GM23338 (cell line): Measurements from ENCODE around the gene HNRNPM. TPM values are rescaled to one million over a fixed set of nuclear protein-coding genes. Genes with fewer than 3 reads are reported as not detected.

Source experiments
- ATAC-seq: fragments of 200-7000 bp; cut with Tn5 transposase; 3 replicates; pipeline ENCODE4 v1.9.1; 2020
- DNase-seq: peaks from one replicate; pipeline ENCODE4 v3.0.0-alpha.2; 2015; ENCODE audit warnings: low spot score
- H2AFZ ChIP-seq: fragments of 200-600 bp; sonication (generic); 2 replicates; pipeline ENCODE4 v1.8.0; 2016; ENCODE audit warnings: antibody characterized with exemption, mild to moderate bottlenecking, moderate library complexity
- H3F3A ChIP-seq: fragments of 200-600 bp; sonication (generic); replicated peaks from 2 replicates; pipeline ENCODE4 v1.8.0; 2017; ENCODE audit warnings: antibody characterized with exemption, mixed run types, low read depth
- H3K27ac ChIP-seq: fragments of 200-600 bp; sonication (generic); 2 replicates; pipeline ENCODE4 v1.6.1; 2016; ENCODE audit warnings: low read depth
- H3K27me3 ChIP-seq: fragments of 200-600 bp; sonication (generic); 2 replicates; pipeline ENCODE4 v1.8.0; 2016; ENCODE audit warnings: mild to moderate bottlenecking, mixed run types, moderate library complexity; ENCODE audit not compliant: insufficient read depth
- H3K36me3 ChIP-seq: fragments of 200-600 bp; sonication (generic); 2 replicates; pipeline ENCODE4 v1.8.0; 2016; ENCODE audit warnings: mild to moderate bottlenecking; ENCODE audit not compliant: insufficient read depth
- H3K4me1 ChIP-seq: fragments of 200-600 bp; sonication (generic); 2 replicates; pipeline ENCODE4 v1.8.0; 2016; ENCODE audit warnings: mild to moderate bottlenecking, moderate library complexity; ENCODE audit not compliant: insufficient read depth
- H3K4me2 ChIP-seq: fragments of 200-600 bp; sonication (generic); 2 replicates; pipeline ENCODE4 v1.7.1; 2017; ENCODE audit warnings: mixed run types
- H3K4me3 ChIP-seq: fragments of 200-600 bp; sonication (generic); 2 replicates; pipeline ENCODE4 v1.6.1; 2016; ENCODE audit warnings: mixed run types
- H3K79me2 ChIP-seq: fragments of 200-600 bp; sonication (generic); replicated peaks from 2 replicates; pipeline ENCODE4 v1.8.0; 2017; ENCODE audit warnings: mild to moderate bottlenecking; ENCODE audit not compliant: insufficient read depth
- H3K9me2 ChIP-seq: fragments of 200-600 bp; sonication (generic); 2 replicates; pipeline ENCODE4 v1.8.0; 2017; ENCODE audit not compliant: insufficient read depth
- H4K20me1 ChIP-seq: fragments of 200-600 bp; sonication (generic); replicated peaks from 2 replicates; pipeline ENCODE4 v1.8.0; 2017; ENCODE audit warnings: mild to moderate bottlenecking; ENCODE audit not compliant: insufficient read depth
- H3K27ac Mint-ChIP-seq: 2 replicates; pipeline ENCODE4 v1.8.0; 2020; ENCODE audit warnings: inconsistent platforms, mild to moderate bottlenecking, moderate library complexity, mixed read lengths
- H3K27me3 Mint-ChIP-seq: 3 replicates; pipeline ENCODE4 v1.8.0; 2022; ENCODE audit warnings: low read depth, mild to moderate bottlenecking, moderate library complexity, mixed read lengths, inconsistent platforms; ENCODE audit not compliant: insufficient read depth, poor library complexity
- H3K36me3 Mint-ChIP-seq: 3 replicates; pipeline ENCODE4 v1.8.0; 2021; ENCODE audit warnings: low read depth, mild to moderate bottlenecking, inconsistent platforms, moderate library complexity, mixed read lengths
- H3K4me1 Mint-ChIP-seq: 3 replicates; pipeline ENCODE4 v1.8.0; 2020; ENCODE audit warnings: mild to moderate bottlenecking, inconsistent platforms, mixed read lengths
- H3K4me3 Mint-ChIP-seq: 3 replicates; pipeline ENCODE4 v1.8.0; 2021; ENCODE audit warnings: moderate library complexity, mild to moderate bottlenecking, inconsistent platforms, mixed read lengths
- H3K9me3 Mint-ChIP-seq: 3 replicates; pipeline ENCODE4 v1.8.0; 2020; ENCODE audit warnings: moderate library complexity, mild to moderate bottlenecking, inconsistent platforms, mixed read lengths
- CREB1 ChIP-seq: fragments of 250-450 bp; sonication (Bioruptor Pico); IDR thresholded peaks from 2 replicates; pipeline ENCODE4 v1.5.0; 2020; ENCODE audit warnings: low read depth, mild to moderate bottlenecking, moderate library complexity
- EZH2 ChIP-seq: fragments of 200-600 bp; sonication (generic); IDR thresholded peaks from one replicate; pipeline ENCODE4 v1.8.0; 2017; ENCODE audit warnings: antibody characterized with exemption, mild to moderate bottlenecking, low read depth; ENCODE audit not compliant: unreplicated experiment
- EZH2phosphoT487 ChIP-seq: fragments of 200-600 bp; sonication (generic); IDR thresholded peaks from one replicate; pipeline ENCODE4 v1.8.1; 2018; ENCODE audit warnings: antibody characterized with exemption; ENCODE audit not compliant: unreplicated experiment
- JUNB ChIP-seq: IDR thresholded peaks from one replicate; pipeline ENCODE4 v1.6.1; 2016; ENCODE audit warnings: antibody characterized with exemption; ENCODE audit not compliant: unreplicated experiment
- NANOG ChIP-seq: IDR thresholded peaks from 2 replicates; pipeline ENCODE4 v1.6.1; 2016; ENCODE audit warnings: antibody characterized with exemption, borderline replicate concordance
- POLR2AphosphoS5 ChIP-seq: IDR thresholded peaks from 2 replicates; pipeline ENCODE4 v1.6.1; 2016; ENCODE audit warnings: antibody characterized with exemption, low read depth
- STAT1 ChIP-seq: IDR thresholded peaks from one replicate; pipeline ENCODE4 v1.6.1; 2016; ENCODE audit warnings: antibody characterized with exemption; ENCODE audit not compliant: unreplicated experiment
- ZNF331 ChIP-seq: fragments of 250-450 bp; sonication (Bioruptor Pico); IDR thresholded peaks from 2 replicates; pipeline ENCODE4 v1.5.0; 2020; ENCODE audit warnings: low read depth, mild to moderate bottlenecking, moderate library complexity
- polyA plus RNA-seq: library from polyadenylated mRNA; unstranded; fragments of >200 nt; fragmentation: Nextera tagmentation; extraction: Ambion mirVana; gene quantifications from 2 replicates; pipeline ENCODE4 v1.2.1, GENCODE V29; 2016
- total RNA-seq: library from RNA; depleted of rRNA; stranded (reverse); fragments of >200 nt; shearing (Covaris generic); gene quantifications from 2 replicates; pipeline ENCODE4 v1.2.3, GENCODE V29; 2014
- TF ChIP-seq, protein P1 (sequence below): IDR thresholded peaks from 2 replicates; pipeline ENCODE4 v1.6.1; 2016; ENCODE audit warnings: antibody characterized with exemption
- TF ChIP-seq, protein P2 (sequence below): IDR thresholded peaks from one replicate; pipeline ENCODE4 v1.6.1; 2018; ENCODE audit warnings: antibody characterized with exemption; ENCODE audit not compliant: unreplicated experiment
- TF ChIP-seq, protein P3 (sequence below): fragments of 250-450 bp; sonication (Bioruptor Pico); IDR thresholded peaks from 2 replicates; pipeline ENCODE4 v1.5.0; 2020; ENCODE audit warnings: mild to moderate bottlenecking, moderate library complexity
- TF ChIP-seq, protein P4 (sequence below), 2 experiments: fragments of 200-600 bp in 1 of 2; sonication (generic) in 1 of 2; conservative IDR thresholded peaks; 2 replicates each; pipeline versions ENCODE4 v1.5.1 to v1.6.1; 2016 to 2017; ENCODE audit warnings: antibody characterized with exemption in 2 of 2, low read depth in 2 of 2, mild to moderate bottlenecking in 2 of 2, moderate library complexity in 1 of 2

The HNRNPM gene
- total and polyA plus RNA-seq, 2 experiments from 2014 or later: 291 to 389 TPM

DNA sequence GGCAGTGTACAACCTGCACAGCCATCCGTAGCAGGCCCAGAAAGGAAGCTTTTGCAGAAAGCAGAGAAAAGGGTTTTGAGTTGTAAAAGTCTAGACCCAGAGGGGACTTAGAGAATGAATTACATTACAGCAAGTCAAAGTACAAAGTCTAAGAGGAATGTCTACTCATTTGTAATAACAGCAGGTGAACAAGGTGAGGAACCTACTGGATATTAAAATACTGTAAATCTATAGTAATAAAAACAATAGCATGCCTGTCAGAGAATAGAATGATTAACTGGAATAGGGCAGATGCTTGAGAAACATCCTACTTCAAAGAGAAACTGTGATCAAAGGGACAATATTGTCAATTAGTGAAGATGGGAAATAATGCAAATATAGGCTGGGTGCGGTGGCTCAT lies 87.5 kb downstream of the HNRNPM start:
- no peak for DNase-seq

More for the DNA sequence above, 87.5 kb downstream of the HNRNPM start:
- Histone ChIP-seq H3K27ac (no peak overlapping the region), H2AFZ (no peak overlapping the region), H3K79me2 (no peaks in the 10 kb centered on the region), H3K4me2 (no peak overlapping the region), H3K36me3 (no peaks in the 10 kb centered on the region), H3K4me1 (peaks cover 9% of the 10 kb centered on the region), H3K4me3 (no peak overlapping the region), H3K9me2 (no peaks in the 10 kb centered on the region), H3K27me3 (no peaks in the 10 kb centered on the region), H4K20me1 (peaks cover 3% of the 10 kb centered on the region; the same call in 1 of the 2 replicates), H3F3A (0 out of 2 replicates have a peak, but pooled peaks cover 3% of the 10 kb centered on the region)
- ATAC-seq: no peak
- H3K9me3 Mint-ChIP-seq: no peaks in the 10 kb centered on the region; the same call in 2 of the 3 replicates
- H3K27me3 Mint-ChIP-seq: peaks cover 13% of the 10 kb centered on the region
- H3K27ac Mint-ChIP-seq: no peak overlapping the region
- peaks cover 12% of the 10 kb centered on the region; the same call in 2 of the 3 replicates for H3K4me1 Mint-ChIP-seq
- TF ChIP-seq EZH2 (no peak), POLR2AphosphoS5 (no peak), JUNB (no peak), CREB1 (no peak), ZNF331 (CRISPR knock-in tag) (no peak), EZH2phosphoT487 (no peak), NANOG (no peak), STAT1 (no peak)
- TF ChIP-seq, protein P1, sequence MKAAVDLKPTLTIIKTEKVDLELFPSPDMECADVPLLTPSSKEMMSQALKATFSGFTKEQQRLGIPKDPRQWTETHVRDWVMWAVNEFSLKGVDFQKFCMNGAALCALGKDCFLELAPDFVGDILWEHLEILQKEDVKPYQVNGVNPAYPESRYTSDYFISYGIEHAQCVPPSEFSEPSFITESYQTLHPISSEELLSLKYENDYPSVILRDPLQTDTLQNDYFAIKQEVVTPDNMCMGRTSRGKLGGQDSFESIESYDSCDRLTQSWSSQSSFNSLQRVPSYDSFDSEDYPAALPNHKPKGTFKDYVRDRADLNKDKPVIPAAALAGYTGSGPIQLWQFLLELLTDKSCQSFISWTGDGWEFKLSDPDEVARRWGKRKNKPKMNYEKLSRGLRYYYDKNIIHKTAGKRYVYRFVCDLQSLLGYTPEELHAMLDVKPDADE: no peak
- TF ChIP-seq, protein P2, sequence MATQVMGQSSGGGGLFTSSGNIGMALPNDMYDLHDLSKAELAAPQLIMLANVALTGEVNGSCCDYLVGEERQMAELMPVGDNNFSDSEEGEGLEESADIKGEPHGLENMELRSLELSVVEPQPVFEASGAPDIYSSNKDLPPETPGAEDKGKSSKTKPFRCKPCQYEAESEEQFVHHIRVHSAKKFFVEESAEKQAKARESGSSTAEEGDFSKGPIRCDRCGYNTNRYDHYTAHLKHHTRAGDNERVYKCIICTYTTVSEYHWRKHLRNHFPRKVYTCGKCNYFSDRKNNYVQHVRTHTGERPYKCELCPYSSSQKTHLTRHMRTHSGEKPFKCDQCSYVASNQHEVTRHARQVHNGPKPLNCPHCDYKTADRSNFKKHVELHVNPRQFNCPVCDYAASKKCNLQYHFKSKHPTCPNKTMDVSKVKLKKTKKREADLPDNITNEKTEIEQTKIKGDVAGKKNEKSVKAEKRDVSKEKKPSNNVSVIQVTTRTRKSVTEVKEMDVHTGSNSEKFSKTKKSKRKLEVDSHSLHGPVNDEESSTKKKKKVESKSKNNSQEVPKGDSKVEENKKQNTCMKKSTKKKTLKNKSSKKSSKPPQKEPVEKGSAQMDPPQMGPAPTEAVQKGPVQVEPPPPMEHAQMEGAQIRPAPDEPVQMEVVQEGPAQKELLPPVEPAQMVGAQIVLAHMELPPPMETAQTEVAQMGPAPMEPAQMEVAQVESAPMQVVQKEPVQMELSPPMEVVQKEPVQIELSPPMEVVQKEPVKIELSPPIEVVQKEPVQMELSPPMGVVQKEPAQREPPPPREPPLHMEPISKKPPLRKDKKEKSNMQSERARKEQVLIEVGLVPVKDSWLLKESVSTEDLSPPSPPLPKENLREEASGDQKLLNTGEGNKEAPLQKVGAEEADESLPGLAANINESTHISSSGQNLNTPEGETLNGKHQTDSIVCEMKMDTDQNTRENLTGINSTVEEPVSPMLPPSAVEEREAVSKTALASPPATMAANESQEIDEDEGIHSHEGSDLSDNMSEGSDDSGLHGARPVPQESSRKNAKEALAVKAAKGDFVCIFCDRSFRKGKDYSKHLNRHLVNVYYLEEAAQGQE: no peak
- TF ChIP-seq, protein P3, sequence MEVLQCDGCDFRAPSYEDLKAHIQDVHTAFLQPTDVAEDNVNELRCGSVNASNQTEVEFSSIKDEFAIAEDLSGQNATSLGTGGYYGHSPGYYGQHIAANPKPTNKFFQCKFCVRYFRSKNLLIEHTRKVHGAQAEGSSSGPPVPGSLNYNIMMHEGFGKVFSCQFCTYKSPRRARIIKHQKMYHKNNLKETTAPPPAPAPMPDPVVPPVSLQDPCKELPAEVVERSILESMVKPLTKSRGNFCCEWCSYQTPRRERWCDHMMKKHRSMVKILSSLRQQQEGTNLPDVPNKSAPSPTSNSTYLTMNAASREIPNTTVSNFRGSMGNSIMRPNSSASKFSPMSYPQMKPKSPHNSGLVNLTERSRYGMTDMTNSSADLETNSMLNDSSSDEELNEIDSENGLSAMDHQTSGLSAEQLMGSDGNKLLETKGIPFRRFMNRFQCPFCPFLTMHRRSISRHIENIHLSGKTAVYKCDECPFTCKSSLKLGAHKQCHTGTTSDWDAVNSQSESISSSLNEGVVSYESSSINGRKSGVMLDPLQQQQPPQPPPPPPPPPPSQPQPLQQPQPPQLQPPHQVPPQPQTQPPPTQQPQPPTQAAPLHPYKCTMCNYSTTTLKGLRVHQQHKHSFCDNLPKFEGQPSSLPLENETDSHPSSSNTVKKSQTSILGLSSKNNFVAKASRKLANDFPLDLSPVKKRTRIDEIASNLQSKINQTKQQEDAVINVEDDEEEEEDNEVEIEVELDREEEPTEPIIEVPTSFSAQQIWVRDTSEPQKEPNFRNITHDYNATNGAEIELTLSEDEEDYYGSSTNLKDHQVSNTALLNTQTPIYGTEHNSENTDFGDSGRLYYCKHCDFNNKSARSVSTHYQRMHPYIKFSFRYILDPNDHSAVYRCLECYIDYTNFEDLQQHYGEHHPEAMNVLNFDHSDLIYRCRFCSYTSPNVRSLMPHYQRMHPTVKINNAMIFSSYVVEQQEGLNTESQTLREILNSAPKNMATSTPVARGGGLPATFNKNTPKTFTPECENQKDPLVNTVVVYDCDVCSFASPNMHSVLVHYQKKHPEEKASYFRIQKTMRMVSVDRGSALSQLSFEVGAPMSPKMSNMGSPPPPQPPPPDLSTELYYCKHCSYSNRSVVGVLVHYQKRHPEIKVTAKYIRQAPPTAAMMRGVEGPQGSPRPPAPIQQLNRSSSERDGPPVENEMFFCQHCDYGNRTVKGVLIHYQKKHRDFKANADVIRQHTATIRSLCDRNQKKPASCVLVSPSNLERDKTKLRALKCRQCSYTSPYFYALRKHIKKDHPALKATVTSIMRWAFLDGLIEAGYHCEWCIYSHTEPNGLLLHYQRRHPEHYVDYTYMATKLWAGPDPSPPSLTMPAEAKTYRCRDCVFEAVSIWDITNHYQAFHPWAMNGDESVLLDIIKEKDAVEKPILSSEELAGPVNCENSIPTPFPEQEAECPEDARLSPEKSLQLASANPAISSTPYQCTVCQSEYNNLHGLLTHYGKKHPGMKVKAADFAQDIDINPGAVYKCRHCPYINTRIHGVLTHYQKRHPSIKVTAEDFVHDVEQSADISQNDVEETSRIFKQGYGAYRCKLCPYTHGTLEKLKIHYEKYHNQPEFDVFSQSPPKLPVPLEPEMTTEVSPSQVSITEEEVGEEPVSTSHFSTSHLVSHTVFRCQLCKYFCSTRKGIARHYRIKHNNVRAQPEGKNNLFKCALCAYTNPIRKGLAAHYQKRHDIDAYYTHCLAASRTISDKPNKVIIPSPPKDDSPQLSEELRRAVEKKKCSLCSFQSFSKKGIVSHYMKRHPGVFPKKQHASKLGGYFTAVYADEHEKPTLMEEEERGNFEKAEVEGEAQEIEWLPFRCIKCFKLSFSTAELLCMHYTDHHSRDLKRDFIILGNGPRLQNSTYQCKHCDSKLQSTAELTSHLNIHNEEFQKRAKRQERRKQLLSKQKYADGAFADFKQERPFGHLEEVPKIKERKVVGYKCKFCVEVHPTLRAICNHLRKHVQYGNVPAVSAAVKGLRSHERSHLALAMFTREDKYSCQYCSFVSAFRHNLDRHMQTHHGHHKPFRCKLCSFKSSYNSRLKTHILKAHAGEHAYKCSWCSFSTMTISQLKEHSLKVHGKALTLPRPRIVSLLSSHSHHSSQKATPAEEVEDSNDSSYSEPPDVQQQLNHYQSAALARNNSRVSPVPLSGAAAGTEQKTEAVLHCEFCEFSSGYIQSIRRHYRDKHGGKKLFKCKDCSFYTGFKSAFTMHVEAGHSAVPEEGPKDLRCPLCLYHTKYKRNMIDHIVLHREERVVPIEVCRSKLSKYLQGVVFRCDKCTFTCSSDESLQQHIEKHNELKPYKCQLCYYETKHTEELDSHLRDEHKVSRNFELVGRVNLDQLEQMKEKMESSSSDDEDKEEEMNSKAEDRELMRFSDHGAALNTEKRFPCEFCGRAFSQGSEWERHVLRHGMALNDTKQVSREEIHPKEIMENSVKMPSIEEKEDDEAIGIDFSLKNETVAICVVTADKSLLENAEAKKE (CRISPR knock-in tag): no peak
- TF ChIP-seq, protein P4, sequence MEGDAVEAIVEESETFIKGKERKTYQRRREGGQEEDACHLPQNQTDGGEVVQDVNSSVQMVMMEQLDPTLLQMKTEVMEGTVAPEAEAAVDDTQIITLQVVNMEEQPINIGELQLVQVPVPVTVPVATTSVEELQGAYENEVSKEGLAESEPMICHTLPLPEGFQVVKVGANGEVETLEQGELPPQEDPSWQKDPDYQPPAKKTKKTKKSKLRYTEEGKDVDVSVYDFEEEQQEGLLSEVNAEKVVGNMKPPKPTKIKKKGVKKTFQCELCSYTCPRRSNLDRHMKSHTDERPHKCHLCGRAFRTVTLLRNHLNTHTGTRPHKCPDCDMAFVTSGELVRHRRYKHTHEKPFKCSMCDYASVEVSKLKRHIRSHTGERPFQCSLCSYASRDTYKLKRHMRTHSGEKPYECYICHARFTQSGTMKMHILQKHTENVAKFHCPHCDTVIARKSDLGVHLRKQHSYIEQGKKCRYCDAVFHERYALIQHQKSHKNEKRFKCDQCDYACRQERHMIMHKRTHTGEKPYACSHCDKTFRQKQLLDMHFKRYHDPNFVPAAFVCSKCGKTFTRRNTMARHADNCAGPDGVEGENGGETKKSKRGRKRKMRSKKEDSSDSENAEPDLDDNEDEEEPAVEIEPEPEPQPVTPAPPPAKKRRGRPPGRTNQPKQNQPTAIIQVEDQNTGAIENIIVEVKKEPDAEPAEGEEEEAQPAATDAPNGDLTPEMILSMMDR (conservative IDR thresholded peaks at IDR 0.05; ENCODE audit: low read depth in 2 of 2): no peak
- H3K4me3 Mint-ChIP-seq: no peak overlapping the region
- no peaks in the 10 kb centered on the region for H3K36me3 Mint-ChIP-seq
